22Rv1 (cell line): ENCODE results near the gene FAM234A.

Source experiments
- H3K27ac ChIP-seq: fragments of 450-650 bp; 2 replicates; pipeline ENCODE4 v1.5.1; 2017
- CTCF ChIP-seq: fragments of 450-650 bp; IDR thresholded peaks from 2 replicates; pipeline ENCODE4 v1.5.1; 2017; ENCODE audit warnings: mild to moderate bottlenecking
- ZFX ChIP-seq: fragments of 450-650 bp; IDR thresholded peaks from 2 replicates; pipeline ENCODE4 v1.6.1; 2017; ENCODE audit warnings: antibody characterized with exemption, borderline replicate concordance

The FAM234A gene

GRCh38 chr16:212999-213398 is 21.6 kb upstream of the FAM234A start:
- no peak overlapping the region for H3K27ac ChIP-seq
- TF ChIP-seq ZFX (no peak), CTCF (no peak)

DNA sequence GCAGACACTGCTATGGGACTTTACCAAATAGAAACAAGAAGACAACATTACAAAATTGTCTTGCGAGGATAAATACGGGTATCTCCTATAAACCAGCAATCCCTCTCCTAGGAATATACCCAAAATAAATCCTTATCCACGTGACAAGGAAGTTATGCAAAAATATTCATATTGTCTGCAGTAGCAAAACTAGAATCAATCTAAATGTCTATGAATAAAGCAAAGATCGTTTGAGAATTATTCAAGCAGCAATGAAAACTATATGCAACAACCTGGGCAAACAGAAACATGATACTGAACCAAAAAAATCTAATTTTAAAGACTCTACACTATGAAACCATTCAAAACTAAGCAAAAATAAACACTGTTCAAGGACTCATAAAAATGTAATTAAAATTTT is 14.6 kb upstream of the FAM234A start:
- TF ChIP-seq ZFX (no peak), CTCF (no peak)
- H3K27ac ChIP-seq, result no peak overlapping the region

- TF ChIP-seq ZFX (no peak), CTCF (no peak)
- H3K27ac ChIP-seq, result peak overlapping the region; percentile 86
Observed at GRCh38 chr16:228151-228851, 6.3 kb upstream of the FAM234A start.

DNA sequence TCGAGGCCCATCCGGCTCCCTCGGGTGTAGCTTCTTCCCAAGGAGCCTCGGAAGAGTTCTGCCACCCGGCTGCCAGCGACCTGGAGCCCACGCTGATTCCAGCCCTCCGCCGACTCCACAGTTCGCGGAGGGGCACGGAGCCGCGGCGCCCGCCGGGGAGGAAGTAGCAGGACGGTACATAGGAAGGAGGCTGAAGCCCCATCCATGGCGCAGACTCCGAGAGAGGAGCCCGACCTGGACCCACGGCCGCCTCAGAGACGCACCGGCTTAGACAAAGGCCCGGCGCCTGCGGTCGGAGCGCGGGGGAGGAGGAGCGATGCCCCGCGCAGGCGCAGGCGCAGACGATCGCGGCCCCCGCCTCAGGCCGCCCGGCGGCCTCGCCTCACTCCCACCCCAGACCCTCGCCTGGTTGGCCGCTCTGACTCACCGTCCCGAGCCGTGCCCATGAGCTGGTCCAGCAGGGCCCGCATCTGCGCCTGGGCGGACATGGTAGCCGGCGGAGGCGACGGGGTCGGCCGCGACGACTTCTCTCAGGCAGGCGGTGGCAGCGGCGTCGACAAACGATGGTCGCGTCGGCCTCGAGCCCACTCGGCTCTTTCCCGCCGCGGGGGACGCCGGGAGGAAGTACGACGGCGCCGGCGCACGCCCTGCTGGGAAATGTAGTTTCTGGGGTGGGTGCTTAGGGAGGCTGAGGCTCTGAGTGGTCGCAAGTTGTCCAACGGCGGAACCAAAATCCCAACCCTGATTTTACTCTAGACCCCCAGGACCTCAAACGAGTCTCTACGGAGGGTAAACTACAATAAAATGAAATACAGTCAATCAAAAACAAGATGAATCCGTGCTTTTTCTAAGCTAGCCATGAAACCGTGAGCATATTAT is 5.5 kb upstream of the FAM234A start, which contains the start of gene LUC7L:
Gene LUC7L, minus strand, starts transcription at position 598 of the 879 bp plus-strand sequence. Its CDS starts 110 bp downstream, at position 488.
- peak within 1 kb of the TSS; percentile 86 for H3K27ac ChIP-seq
- TF ChIP-seq CTCF (no peak), ZFX (0 out of 2 replicates have a peak, but pooled peaks have one; percentile 25)

DNA sequence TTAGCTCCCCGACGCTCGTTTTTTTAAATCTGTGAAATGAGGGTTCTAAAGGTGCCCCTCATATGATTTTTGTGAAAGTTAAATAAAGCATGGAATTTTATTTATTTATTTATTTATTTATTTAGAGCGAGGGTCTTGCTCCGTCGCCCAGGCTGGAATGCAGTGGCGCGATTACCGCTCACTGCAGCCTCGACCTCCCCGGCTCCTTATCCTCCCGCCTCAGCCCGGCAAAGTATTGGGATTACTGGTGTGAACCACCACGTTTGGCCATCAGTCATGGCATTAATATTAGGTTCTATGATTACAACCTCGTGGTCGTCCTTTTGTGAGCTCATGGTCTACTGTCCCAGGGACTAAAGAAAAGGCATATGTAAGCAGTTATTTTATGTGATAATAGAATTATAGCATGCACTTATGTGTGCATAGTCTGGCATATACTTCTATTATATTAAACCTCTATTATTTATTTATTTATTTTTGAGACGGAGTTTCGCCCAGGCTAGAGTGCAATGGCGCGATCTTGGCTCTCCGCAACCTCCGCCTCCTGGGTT is 4.8 kb upstream of the FAM234A start:
- H3K27ac ChIP-seq, result peak overlapping the region; percentile 86
- TF ChIP-seq CTCF, result no peak
- TF ChIP-seq ZFX, result no peak

DNA sequence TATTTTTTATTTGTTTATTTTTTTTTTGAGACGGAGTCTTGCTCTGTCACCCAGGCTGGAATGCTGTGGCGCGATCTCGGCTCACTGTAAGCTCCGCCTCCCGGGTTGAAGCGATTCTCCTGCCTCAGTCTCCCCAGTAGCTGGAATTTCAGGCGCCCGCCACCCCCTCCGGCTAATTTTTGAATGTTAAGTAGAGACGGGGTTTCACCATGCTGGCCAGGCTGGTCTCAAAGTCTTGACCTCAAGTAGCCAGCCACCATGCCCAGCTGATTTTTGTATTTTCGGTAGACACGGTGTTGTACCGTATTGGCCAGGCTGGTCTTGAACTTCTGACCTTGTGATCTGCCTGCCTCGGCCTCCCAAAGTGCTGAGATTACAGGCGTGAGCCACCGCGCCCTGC is 4.3 kb upstream of the FAM234A start:
- peak overlapping the region; percentile 86 for H3K27ac ChIP-seq

DNA sequence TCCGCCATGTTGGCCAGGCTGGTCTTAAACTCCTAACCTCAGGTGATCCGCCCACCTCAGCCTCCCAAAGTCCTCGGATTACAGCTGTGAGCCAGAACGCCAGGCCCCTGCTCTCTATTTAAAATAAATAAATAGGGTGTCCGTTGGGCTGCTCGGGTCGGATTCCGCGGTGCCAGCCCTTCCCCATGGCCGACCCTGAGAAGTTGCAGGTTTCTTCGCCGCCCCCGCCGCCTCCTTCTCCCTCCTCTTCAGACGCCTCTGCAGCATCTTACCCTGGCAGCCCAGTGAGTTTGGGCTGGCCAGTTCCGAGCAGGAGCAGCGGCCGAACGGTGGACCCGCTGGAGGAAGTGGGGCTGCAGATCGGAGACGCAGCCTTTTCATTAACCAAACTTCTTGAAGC is 3.7 kb upstream of the FAM234A start:
- no peak overlapping the region for H3K27ac ChIP-seq
- TF ChIP-seq ZFX (no peak), CTCF (no peak)
